ENCODE measurements around the gene TAS1R2. TPM values are rescaled to one million over a fixed set of nuclear protein-coding genes. Genes with fewer than 3 reads are reported as not detected.
A peak's percentile ranks its signal among the peaks of the same experiment; 100 is the strongest.

The TAS1R2 gene
- total and polyA plus RNA-seq, 2 of the 8 experiments (the other 6 are each of a cell fraction or from before 2014, with no cell fraction given) = not detected

- no peaks in the 10 kb centered on the region for H3K79me1 ChIP-seq (ENCODE audit: low read depth, low read length)
- peaks cover under 1 to 4% (median 3%) of the 10 kb centered on the region in 4 experiments; a peak in 3 of 7 replicates for H3K4me1 ChIP-seq (replicated peaks in 1 of 4; ENCODE audit: control insufficient read depth in 3 of 4, insufficient read depth in 4 of 4, low read length in 3 of 4)
- H3K27me3 ChIP-seq (replicated peaks in 1 of 4; ENCODE audit: control insufficient read depth in 3 of 4, extremely low read depth in 1 of 4, insufficient read depth in 3 of 4, low read length in 3 of 4) = peaks cover 0 to 14% (median 12%) of the 10 kb centered on the region in 4 experiments; a peak in 6 of 7 replicates
- FAIRE-seq (no peak), DNase-seq (ENCODE audit: low read depth in 1 of 2, low spot score in 2 of 2) (no peak)
- H2AFZ ChIP-seq (ENCODE audit: low read length) = no peak overlapping the region
- peaks cover 18 to 22% of the 10 kb centered on the region in 2 experiments for H3K9me3 ChIP-seq (ENCODE audit: insufficient read depth in 2 of 2, low read depth in 1 of 2, low read length in 1 of 2)
- no peak overlapping the region for H3K9ac ChIP-seq (replicated peaks in 1 of 4; ENCODE audit: extremely low read depth in 1 of 4, low read depth in 3 of 4, low read length in 3 of 4)
- no peak overlapping the region for H2BK15ac ChIP-seq (ENCODE audit: low read length)
- H4K5ac ChIP-seq (ENCODE audit: insufficient read length, low read depth, low read length) = no peak overlapping the region
- H2BK5ac ChIP-seq (ENCODE audit: low read depth, low read length) = no peak overlapping the region
- H2BK20ac ChIP-seq (ENCODE audit: low read length) = peak overlapping the region; percentile 23; the same call in 1 of the 2 replicates
- peaks cover 6% of the 10 kb centered on the region; the same call in 1 of the 2 replicates for H3K23me2 ChIP-seq (ENCODE audit: low read depth, low read length)
- no peak overlapping the region for H3K23ac ChIP-seq (ENCODE audit: insufficient read length)
- ChIA-PET POLR2A (ENCODE audit: partially characterized antibody) (no interaction called here), CTCF (ENCODE audit: partially characterized antibody) (interaction anchor here (0.8 to 2.5 kb wide), 17 partner anchors 13 to 226 kb away, joined by 3 to 18 read pairs (median 4); no protein-coding TSS in a partner anchor)
- no peak overlapping the region for H2BK12ac ChIP-seq (ENCODE audit: low read depth, low read length)
- no peak overlapping the region for H2AK5ac ChIP-seq (ENCODE audit: low read depth, low read length)
- no peaks in the 10 kb centered on the region for H3K36me3 ChIP-seq (ENCODE audit: control insufficient read depth in 2 of 4, insufficient read depth in 4 of 4, low read length in 3 of 4)
- WGBS, 2 experiments (ENCODE audit: extremely low coverage in 1 of 2, insufficient coverage in 1 of 2, insufficient read length in 1 of 2, insufficient replicate concordance in 2 of 2, low coverage in 1 of 2, low lambda C conversion rate in 2 of 2, missing lambda C conversion rate in 1 of 2) = 92% methylated on average over 6 of the region's 6 CpGs; no CpG with 5 or more reads in 1 of the 2 experiments
- no peak overlapping the region for H3K18ac ChIP-seq (ENCODE audit: extremely low read depth, low read length)
- no peak overlapping the region for H4K8ac ChIP-seq (ENCODE audit: extremely low read depth, insufficient read depth, low read length)
- H2BK120ac ChIP-seq (replicated peaks; ENCODE audit: low read depth, low read length) = no peak overlapping the region
- no peak overlapping the region for H3K56ac ChIP-seq (replicated peaks; ENCODE audit: insufficient read length, low read depth, low read length)
- no peaks in the 10 kb centered on the region for H3K79me2 ChIP-seq (ENCODE audit: control insufficient read depth in 1 of 2, insufficient read depth in 2 of 2, low read length in 2 of 2)
- no peak overlapping the region for H3K27ac ChIP-seq (ENCODE audit: low read depth, low read length)
- no peak overlapping the region for H3K4ac ChIP-seq (replicated peaks; ENCODE audit: insufficient read length, low read depth, low read length)
- peak; percentile 83 for TF ChIP-seq YY1 (IDR thresholded peaks at IDR 0.05; ENCODE audit: low read depth, low read length)
- TF ChIP-seq CBX5 (IDR thresholded peaks at IDR 0.05; ENCODE audit: low read depth, low read length) = no peak
- TF ChIP-seq GABPA (IDR thresholded peaks at IDR 0.05; ENCODE audit: borderline replicate concordance, insufficient read depth, low read length) = no peak
- TF ChIP-seq ZNF274 (IDR thresholded peaks at IDR 0.05; ENCODE audit: borderline replicate concordance, extremely low read depth, low read length) = no peak
- TF ChIP-seq CBX8 (IDR thresholded peaks at IDR 0.05; ENCODE audit: borderline replicate concordance, low read depth, low read length) = no peak
- no peak overlapping the region for H3K4me3 ChIP-seq (ENCODE audit: extremely low read depth in 1 of 4, insufficient read depth in 2 of 4, low read depth in 3 of 4, low read length in 4 of 4)
- H4K91ac ChIP-seq (replicated peaks; ENCODE audit: insufficient read length, low read length) = no peak overlapping the region
- peaks cover 0 to 4% of the 10 kb centered on the region in 2 experiments for H4K20me1 ChIP-seq (replicated peaks in 1 of 2; ENCODE audit: control insufficient read depth in 1 of 2, insufficient read depth in 2 of 2, low read length in 2 of 2)
- no peak overlapping the region for H3K14ac ChIP-seq (ENCODE audit: insufficient read length)
- no peak overlapping the region for H3K4me2 ChIP-seq (ENCODE audit: insufficient read depth in 1 of 2, low read depth in 2 of 2, low read length in 2 of 2)
These were observed 36.0 kb downstream of the TAS1R2 start for GRCh38 chr1:18823438-18823837.
